GM23338 (cell line): ENCODE results near the gene DMRTC2. TPM values are rescaled to one million over a fixed set of nuclear protein-coding genes. Genes with fewer than 3 reads are reported as not detected.

Source experiments
- ATAC-seq: fragments of 200-7000 bp; cut with Tn5 transposase; 3 replicates; pipeline ENCODE4 v1.9.1; 2020
- DNase-seq: peaks from one replicate; pipeline ENCODE4 v3.0.0-alpha.2; 2015; ENCODE audit warnings: low spot score
- H2AFZ ChIP-seq: fragments of 200-600 bp; sonication (generic); 2 replicates; pipeline ENCODE4 v1.8.0; 2016; ENCODE audit warnings: antibody characterized with exemption, mild to moderate bottlenecking, moderate library complexity
- H3F3A ChIP-seq: fragments of 200-600 bp; sonication (generic); replicated peaks from 2 replicates; pipeline ENCODE4 v1.8.0; 2017; ENCODE audit warnings: antibody characterized with exemption, mixed run types, low read depth
- H3K27ac ChIP-seq: fragments of 200-600 bp; sonication (generic); 2 replicates; pipeline ENCODE4 v1.6.1; 2016; ENCODE audit warnings: low read depth
- H3K27me3 ChIP-seq: fragments of 200-600 bp; sonication (generic); 2 replicates; pipeline ENCODE4 v1.8.0; 2016; ENCODE audit warnings: mild to moderate bottlenecking, mixed run types, moderate library complexity; ENCODE audit not compliant: insufficient read depth
- H3K36me3 ChIP-seq: fragments of 200-600 bp; sonication (generic); 2 replicates; pipeline ENCODE4 v1.8.0; 2016; ENCODE audit warnings: mild to moderate bottlenecking; ENCODE audit not compliant: insufficient read depth
- H3K4me1 ChIP-seq: fragments of 200-600 bp; sonication (generic); 2 replicates; pipeline ENCODE4 v1.8.0; 2016; ENCODE audit warnings: mild to moderate bottlenecking, moderate library complexity; ENCODE audit not compliant: insufficient read depth
- H3K4me2 ChIP-seq: fragments of 200-600 bp; sonication (generic); 2 replicates; pipeline ENCODE4 v1.7.1; 2017; ENCODE audit warnings: mixed run types
- H3K4me3 ChIP-seq: fragments of 200-600 bp; sonication (generic); 2 replicates; pipeline ENCODE4 v1.6.1; 2016; ENCODE audit warnings: mixed run types
- H3K79me2 ChIP-seq: fragments of 200-600 bp; sonication (generic); replicated peaks from 2 replicates; pipeline ENCODE4 v1.8.0; 2017; ENCODE audit warnings: mild to moderate bottlenecking; ENCODE audit not compliant: insufficient read depth
- H3K9me2 ChIP-seq: fragments of 200-600 bp; sonication (generic); 2 replicates; pipeline ENCODE4 v1.8.0; 2017; ENCODE audit not compliant: insufficient read depth
- H4K20me1 ChIP-seq: fragments of 200-600 bp; sonication (generic); replicated peaks from 2 replicates; pipeline ENCODE4 v1.8.0; 2017; ENCODE audit warnings: mild to moderate bottlenecking; ENCODE audit not compliant: insufficient read depth
- H3K27ac Mint-ChIP-seq: 2 replicates; pipeline ENCODE4 v1.8.0; 2020; ENCODE audit warnings: inconsistent platforms, mild to moderate bottlenecking, moderate library complexity, mixed read lengths
- H3K27me3 Mint-ChIP-seq: 3 replicates; pipeline ENCODE4 v1.8.0; 2022; ENCODE audit warnings: low read depth, mild to moderate bottlenecking, moderate library complexity, mixed read lengths, inconsistent platforms; ENCODE audit not compliant: insufficient read depth, poor library complexity
- H3K36me3 Mint-ChIP-seq: 3 replicates; pipeline ENCODE4 v1.8.0; 2021; ENCODE audit warnings: low read depth, mild to moderate bottlenecking, inconsistent platforms, moderate library complexity, mixed read lengths
- H3K4me1 Mint-ChIP-seq: 3 replicates; pipeline ENCODE4 v1.8.0; 2020; ENCODE audit warnings: mild to moderate bottlenecking, inconsistent platforms, mixed read lengths
- H3K4me3 Mint-ChIP-seq: 3 replicates; pipeline ENCODE4 v1.8.0; 2021; ENCODE audit warnings: moderate library complexity, mild to moderate bottlenecking, inconsistent platforms, mixed read lengths
- H3K9me3 Mint-ChIP-seq: 3 replicates; pipeline ENCODE4 v1.8.0; 2020; ENCODE audit warnings: moderate library complexity, mild to moderate bottlenecking, inconsistent platforms, mixed read lengths
- CREB1 ChIP-seq: fragments of 250-450 bp; sonication (Bioruptor Pico); IDR thresholded peaks from 2 replicates; pipeline ENCODE4 v1.5.0; 2020; ENCODE audit warnings: low read depth, mild to moderate bottlenecking, moderate library complexity
- EZH2 ChIP-seq: fragments of 200-600 bp; sonication (generic); IDR thresholded peaks from one replicate; pipeline ENCODE4 v1.8.0; 2017; ENCODE audit warnings: antibody characterized with exemption, mild to moderate bottlenecking, low read depth; ENCODE audit not compliant: unreplicated experiment
- EZH2phosphoT487 ChIP-seq: fragments of 200-600 bp; sonication (generic); IDR thresholded peaks from one replicate; pipeline ENCODE4 v1.8.1; 2018; ENCODE audit warnings: antibody characterized with exemption; ENCODE audit not compliant: unreplicated experiment
- JUNB ChIP-seq: IDR thresholded peaks from one replicate; pipeline ENCODE4 v1.6.1; 2016; ENCODE audit warnings: antibody characterized with exemption; ENCODE audit not compliant: unreplicated experiment
- NANOG ChIP-seq: IDR thresholded peaks from 2 replicates; pipeline ENCODE4 v1.6.1; 2016; ENCODE audit warnings: antibody characterized with exemption, borderline replicate concordance
- POLR2AphosphoS5 ChIP-seq: IDR thresholded peaks from 2 replicates; pipeline ENCODE4 v1.6.1; 2016; ENCODE audit warnings: antibody characterized with exemption, low read depth
- STAT1 ChIP-seq: IDR thresholded peaks from one replicate; pipeline ENCODE4 v1.6.1; 2016; ENCODE audit warnings: antibody characterized with exemption; ENCODE audit not compliant: unreplicated experiment
- ZNF114 ChIP-seq: fragments of 250-450 bp; sonication (Bioruptor Pico); IDR thresholded peaks from 2 replicates; pipeline ENCODE4 v1.5.0; 2020; ENCODE audit warnings: mild to moderate bottlenecking, moderate library complexity
- ZNF331 ChIP-seq: fragments of 250-450 bp; sonication (Bioruptor Pico); IDR thresholded peaks from 2 replicates; pipeline ENCODE4 v1.5.0; 2020; ENCODE audit warnings: low read depth, mild to moderate bottlenecking, moderate library complexity
- ZNF462 ChIP-seq: fragments of 250-450 bp; sonication (Bioruptor Pico); IDR thresholded peaks from 2 replicates; pipeline ENCODE4 v1.5.0; 2020; ENCODE audit warnings: mild to moderate bottlenecking, moderate library complexity
- polyA plus RNA-seq: library from polyadenylated mRNA; unstranded; fragments of >200 nt; fragmentation: Nextera tagmentation; extraction: Ambion mirVana; gene quantifications from 2 replicates; pipeline ENCODE4 v1.2.1, GENCODE V29; 2016
- total RNA-seq: library from RNA; depleted of rRNA; stranded (reverse); fragments of >200 nt; shearing (Covaris generic); gene quantifications from 2 replicates; pipeline ENCODE4 v1.2.3, GENCODE V29; 2014
- TF ChIP-seq, protein P1 (sequence below): IDR thresholded peaks from 2 replicates; pipeline ENCODE4 v1.6.1; 2016; ENCODE audit warnings: antibody characterized with exemption
- TF ChIP-seq, protein P2 (sequence below): IDR thresholded peaks from one replicate; pipeline ENCODE4 v1.6.1; 2018; ENCODE audit warnings: antibody characterized with exemption; ENCODE audit not compliant: unreplicated experiment
- TF ChIP-seq, protein P3 (sequence below), 2 experiments: fragments of 200-600 bp in 1 of 2; sonication (generic) in 1 of 2; conservative IDR thresholded peaks; 2 replicates each; pipeline versions ENCODE4 v1.5.1 to v1.6.1; 2016 to 2017; ENCODE audit warnings: antibody characterized with exemption in 2 of 2, low read depth in 2 of 2, mild to moderate bottlenecking in 2 of 2, moderate library complexity in 1 of 2

DMRTC2 gene
- total and polyA plus RNA-seq, 2 experiments from 2014 or later = 0.21 TPM; not detected in 1

- TF ChIP-seq EZH2phosphoT487 = no peak
- TF ChIP-seq, protein P1, sequence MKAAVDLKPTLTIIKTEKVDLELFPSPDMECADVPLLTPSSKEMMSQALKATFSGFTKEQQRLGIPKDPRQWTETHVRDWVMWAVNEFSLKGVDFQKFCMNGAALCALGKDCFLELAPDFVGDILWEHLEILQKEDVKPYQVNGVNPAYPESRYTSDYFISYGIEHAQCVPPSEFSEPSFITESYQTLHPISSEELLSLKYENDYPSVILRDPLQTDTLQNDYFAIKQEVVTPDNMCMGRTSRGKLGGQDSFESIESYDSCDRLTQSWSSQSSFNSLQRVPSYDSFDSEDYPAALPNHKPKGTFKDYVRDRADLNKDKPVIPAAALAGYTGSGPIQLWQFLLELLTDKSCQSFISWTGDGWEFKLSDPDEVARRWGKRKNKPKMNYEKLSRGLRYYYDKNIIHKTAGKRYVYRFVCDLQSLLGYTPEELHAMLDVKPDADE = no peak
- TF ChIP-seq POLR2AphosphoS5 = no peak
- TF ChIP-seq JUNB = no peak
- TF ChIP-seq ZNF331 = no peak
- TF ChIP-seq NANOG = no peak
- TF ChIP-seq ZNF462 (CRISPR knock-in tag) = no peak
- TF ChIP-seq, protein P2, sequence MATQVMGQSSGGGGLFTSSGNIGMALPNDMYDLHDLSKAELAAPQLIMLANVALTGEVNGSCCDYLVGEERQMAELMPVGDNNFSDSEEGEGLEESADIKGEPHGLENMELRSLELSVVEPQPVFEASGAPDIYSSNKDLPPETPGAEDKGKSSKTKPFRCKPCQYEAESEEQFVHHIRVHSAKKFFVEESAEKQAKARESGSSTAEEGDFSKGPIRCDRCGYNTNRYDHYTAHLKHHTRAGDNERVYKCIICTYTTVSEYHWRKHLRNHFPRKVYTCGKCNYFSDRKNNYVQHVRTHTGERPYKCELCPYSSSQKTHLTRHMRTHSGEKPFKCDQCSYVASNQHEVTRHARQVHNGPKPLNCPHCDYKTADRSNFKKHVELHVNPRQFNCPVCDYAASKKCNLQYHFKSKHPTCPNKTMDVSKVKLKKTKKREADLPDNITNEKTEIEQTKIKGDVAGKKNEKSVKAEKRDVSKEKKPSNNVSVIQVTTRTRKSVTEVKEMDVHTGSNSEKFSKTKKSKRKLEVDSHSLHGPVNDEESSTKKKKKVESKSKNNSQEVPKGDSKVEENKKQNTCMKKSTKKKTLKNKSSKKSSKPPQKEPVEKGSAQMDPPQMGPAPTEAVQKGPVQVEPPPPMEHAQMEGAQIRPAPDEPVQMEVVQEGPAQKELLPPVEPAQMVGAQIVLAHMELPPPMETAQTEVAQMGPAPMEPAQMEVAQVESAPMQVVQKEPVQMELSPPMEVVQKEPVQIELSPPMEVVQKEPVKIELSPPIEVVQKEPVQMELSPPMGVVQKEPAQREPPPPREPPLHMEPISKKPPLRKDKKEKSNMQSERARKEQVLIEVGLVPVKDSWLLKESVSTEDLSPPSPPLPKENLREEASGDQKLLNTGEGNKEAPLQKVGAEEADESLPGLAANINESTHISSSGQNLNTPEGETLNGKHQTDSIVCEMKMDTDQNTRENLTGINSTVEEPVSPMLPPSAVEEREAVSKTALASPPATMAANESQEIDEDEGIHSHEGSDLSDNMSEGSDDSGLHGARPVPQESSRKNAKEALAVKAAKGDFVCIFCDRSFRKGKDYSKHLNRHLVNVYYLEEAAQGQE = no peak
- TF ChIP-seq ZNF114 (CRISPR knock-in tag) = no peak
- no peak for TF ChIP-seq EZH2
- TF ChIP-seq CREB1 (CRISPR knock-in tag) = no peak
- no peak for TF ChIP-seq STAT1
- TF ChIP-seq, protein P3, sequence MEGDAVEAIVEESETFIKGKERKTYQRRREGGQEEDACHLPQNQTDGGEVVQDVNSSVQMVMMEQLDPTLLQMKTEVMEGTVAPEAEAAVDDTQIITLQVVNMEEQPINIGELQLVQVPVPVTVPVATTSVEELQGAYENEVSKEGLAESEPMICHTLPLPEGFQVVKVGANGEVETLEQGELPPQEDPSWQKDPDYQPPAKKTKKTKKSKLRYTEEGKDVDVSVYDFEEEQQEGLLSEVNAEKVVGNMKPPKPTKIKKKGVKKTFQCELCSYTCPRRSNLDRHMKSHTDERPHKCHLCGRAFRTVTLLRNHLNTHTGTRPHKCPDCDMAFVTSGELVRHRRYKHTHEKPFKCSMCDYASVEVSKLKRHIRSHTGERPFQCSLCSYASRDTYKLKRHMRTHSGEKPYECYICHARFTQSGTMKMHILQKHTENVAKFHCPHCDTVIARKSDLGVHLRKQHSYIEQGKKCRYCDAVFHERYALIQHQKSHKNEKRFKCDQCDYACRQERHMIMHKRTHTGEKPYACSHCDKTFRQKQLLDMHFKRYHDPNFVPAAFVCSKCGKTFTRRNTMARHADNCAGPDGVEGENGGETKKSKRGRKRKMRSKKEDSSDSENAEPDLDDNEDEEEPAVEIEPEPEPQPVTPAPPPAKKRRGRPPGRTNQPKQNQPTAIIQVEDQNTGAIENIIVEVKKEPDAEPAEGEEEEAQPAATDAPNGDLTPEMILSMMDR (conservative IDR thresholded peaks at IDR 0.05; ENCODE audit: low read depth in 2 of 2) = no peak
- Histone ChIP-seq H3K27ac (no peak overlapping the region), H3F3A (peaks cover 16% of the 10 kb centered on the region), H3K36me3 (no peaks in the 10 kb centered on the region), H2AFZ (no peak overlapping the region), H3K4me1 (peaks cover 5% of the 10 kb centered on the region; the same call in 1 of the 2 replicates), H3K4me3 (no peak overlapping the region), H3K9me2 (no peaks in the 10 kb centered on the region), H3K27me3 (peaks cover 29% of the 10 kb centered on the region), H3K4me2 (no peak overlapping the region), H3K79me2 (no peaks in the 10 kb centered on the region), H4K20me1 (no peaks in the 10 kb centered on the region)
- H3K4me3 Mint-ChIP-seq = no peak overlapping the region
- H3K36me3 Mint-ChIP-seq = no peaks in the 10 kb centered on the region; the same call in 2 of the 3 replicates
- H3K27me3 Mint-ChIP-seq = peaks cover 31% of the 10 kb centered on the region
- no peak overlapping the region for H3K27ac Mint-ChIP-seq
- no peak for ATAC-seq
- H3K4me1 Mint-ChIP-seq = peaks cover 15% of the 10 kb centered on the region
- no peak for DNase-seq
- peaks cover 4% of the 10 kb centered on the region; the same call in 1 of the 3 replicates for H3K9me3 Mint-ChIP-seq
These were observed 34.2 kb downstream of the DMRTC2 start for GRCh38 chr19:41879080-41879479.
